Stimulated activated CD4-positive, alpha-beta T cell treated with anti-CD3 and anti-CD28 coated beads, TNF-alpha, amount 100 ng/mL, for 4 hours (primary cell): ENCODE measurements around the gene ZXDC.
A peak's percentile ranks its signal among the peaks of the same experiment; 100 is the strongest.

Source experiments
- DNase-seq, 3 experiments: peaks; one replicate each; pipeline ENCODE4 v3.0.0-alpha.2; 2020; ENCODE audit warnings: low read depth in 3 of 3

The ZXDC gene

GRCh38 chr3:126394179-126394976, 81.3 kb downstream of the ZXDC start, which contains the start of gene CFAP100:
Gene CFAP100, plus strand, starts transcription at chr3:126394909. Its CDS starts 1,092 bp downstream, at chr3:126396001.
- DNase-seq = no peak

GRCh38 chr3:126393563-126393962, 82.1 kb downstream of the ZXDC start:
- DNase-seq = no peak

GRCh38 chr3:126392246-126392645, 83.4 kb downstream of the ZXDC start:
- DNase-seq = no peak

GRCh38 chr3:126391631-126392030, 84.1 kb downstream of the ZXDC start:
- DNase-seq = no peak

- DNase-seq = no peak
Measured at GRCh38 chr3:126390751-126391150, 84.9 kb downstream of the ZXDC start.

- DNase-seq = no peak
Measured at GRCh38 chr3:126390201-126390600, 85.5 kb downstream of the ZXDC start.

GRCh38 chr3:126389794-126390146, 85.9 kb downstream of the ZXDC start:
- DNase-seq = no peak

GRCh38 chr3:126389112-126389793, 86.4 kb downstream of the ZXDC start:
- peak in 1 of 3 experiments; percentile 14 for DNase-seq
